ENCODE measurements around the gene MON1A.

DNA sequence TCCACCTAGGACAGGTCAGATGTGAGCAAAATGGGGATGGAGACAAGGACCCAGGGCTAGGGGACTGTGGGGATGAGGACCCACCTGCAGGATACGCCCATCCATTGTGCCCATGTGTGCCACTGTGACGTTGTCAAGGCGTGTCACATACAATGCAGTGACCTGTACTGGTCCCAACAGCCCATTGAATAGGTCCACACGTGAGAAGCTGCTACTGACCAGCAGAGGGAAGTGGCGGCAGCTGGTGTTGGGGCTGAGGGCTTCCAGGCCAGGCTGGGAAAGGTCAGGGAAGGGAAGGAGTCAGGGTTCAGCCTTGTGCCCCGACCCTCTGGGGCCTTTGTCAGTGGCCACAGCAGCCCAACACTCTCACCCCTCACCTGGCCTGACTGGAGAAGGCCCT lies 30.6 kb downstream of the MON1A start:
- TF ChIP-seq, protein P1, sequence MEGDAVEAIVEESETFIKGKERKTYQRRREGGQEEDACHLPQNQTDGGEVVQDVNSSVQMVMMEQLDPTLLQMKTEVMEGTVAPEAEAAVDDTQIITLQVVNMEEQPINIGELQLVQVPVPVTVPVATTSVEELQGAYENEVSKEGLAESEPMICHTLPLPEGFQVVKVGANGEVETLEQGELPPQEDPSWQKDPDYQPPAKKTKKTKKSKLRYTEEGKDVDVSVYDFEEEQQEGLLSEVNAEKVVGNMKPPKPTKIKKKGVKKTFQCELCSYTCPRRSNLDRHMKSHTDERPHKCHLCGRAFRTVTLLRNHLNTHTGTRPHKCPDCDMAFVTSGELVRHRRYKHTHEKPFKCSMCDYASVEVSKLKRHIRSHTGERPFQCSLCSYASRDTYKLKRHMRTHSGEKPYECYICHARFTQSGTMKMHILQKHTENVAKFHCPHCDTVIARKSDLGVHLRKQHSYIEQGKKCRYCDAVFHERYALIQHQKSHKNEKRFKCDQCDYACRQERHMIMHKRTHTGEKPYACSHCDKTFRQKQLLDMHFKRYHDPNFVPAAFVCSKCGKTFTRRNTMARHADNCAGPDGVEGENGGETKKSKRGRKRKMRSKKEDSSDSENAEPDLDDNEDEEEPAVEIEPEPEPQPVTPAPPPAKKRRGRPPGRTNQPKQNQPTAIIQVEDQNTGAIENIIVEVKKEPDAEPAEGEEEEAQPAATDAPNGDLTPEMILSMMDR (IDR thresholded peaks at IDR 0.05 in 8 of 11, conservative IDR thresholded peaks at IDR 0.05 in 3 of 11), result no peak
- TF ChIP-seq POLR2AphosphoS5 (IDR thresholded peaks at IDR 0.05), result no peak
- TF ChIP-seq POLR2A (IDR thresholded peaks at IDR 0.05), result no peak
